PFSK-1 (cell line): ENCODE data around the gene DDX23.

ENCODE experiments used
- FOXP2 ChIP-seq: optimal IDR thresholded peaks from 2 replicates; pipeline ENCODE3; 2011; ENCODE audit warnings: borderline replicate concordance, control low read depth, inconsistent platforms; ENCODE audit not compliant: insufficient read depth; ENCODE audit errors: extremely low read length, extremely low read depth
- POLR2AphosphoS5 ChIP-seq: IDR thresholded peaks from 2 replicates; pipeline ENCODE4 v1.6.1; 2012; ENCODE audit warnings: low read depth, mild to moderate bottlenecking, control low read depth, low read length, moderate library complexity
- SIN3A ChIP-seq: IDR thresholded peaks from 2 replicates; pipeline ENCODE4 v1.6.1; 2012; ENCODE audit warnings: mild to moderate bottlenecking, low read length, moderate library complexity, borderline replicate concordance; ENCODE audit not compliant: insufficient read depth
- TAF1 ChIP-seq: IDR thresholded peaks from 2 replicates; pipeline ENCODE4 v1.6.1; 2012; ENCODE audit warnings: low read length, control low read depth, borderline replicate concordance; ENCODE audit not compliant: insufficient read depth
- TF ChIP-seq, protein P1 (sequence below), 2 experiments: IDR thresholded peaks; 2 replicates each; pipeline versions ENCODE4 v1.6.1 to v1.8.0; 2011 to 2012; ENCODE audit warnings: low read depth in 2 of 2, low read length in 2 of 2, control low read depth in 1 of 2, inconsistent platforms in 1 of 2, mild to moderate bottlenecking in 1 of 2, moderate library complexity in 1 of 2; ENCODE audit not compliant: insufficient read depth in 1 of 2

Gene DDX23

DNA sequence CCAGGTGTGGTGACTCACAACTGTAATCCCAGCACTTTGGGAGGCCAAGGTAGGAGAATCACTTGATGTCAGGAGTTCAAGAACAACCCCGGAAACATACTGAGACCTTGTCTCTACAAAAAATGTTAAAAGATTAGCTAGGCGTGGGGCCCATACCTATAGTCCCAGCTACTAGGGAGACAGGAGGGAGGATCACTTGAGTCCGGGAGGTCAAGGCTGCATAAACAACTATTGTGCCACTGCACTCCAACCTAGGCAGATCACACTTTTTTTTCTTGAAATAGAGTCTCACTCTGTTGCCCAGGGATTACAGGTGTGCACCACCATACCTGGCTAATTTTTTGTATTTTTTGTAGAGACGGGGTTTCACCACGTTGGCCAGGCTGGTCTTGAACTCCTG is 7.6 kb upstream of the DDX23 start:
- TF ChIP-seq FOXP2: no peak
- TF ChIP-seq, protein P1, sequence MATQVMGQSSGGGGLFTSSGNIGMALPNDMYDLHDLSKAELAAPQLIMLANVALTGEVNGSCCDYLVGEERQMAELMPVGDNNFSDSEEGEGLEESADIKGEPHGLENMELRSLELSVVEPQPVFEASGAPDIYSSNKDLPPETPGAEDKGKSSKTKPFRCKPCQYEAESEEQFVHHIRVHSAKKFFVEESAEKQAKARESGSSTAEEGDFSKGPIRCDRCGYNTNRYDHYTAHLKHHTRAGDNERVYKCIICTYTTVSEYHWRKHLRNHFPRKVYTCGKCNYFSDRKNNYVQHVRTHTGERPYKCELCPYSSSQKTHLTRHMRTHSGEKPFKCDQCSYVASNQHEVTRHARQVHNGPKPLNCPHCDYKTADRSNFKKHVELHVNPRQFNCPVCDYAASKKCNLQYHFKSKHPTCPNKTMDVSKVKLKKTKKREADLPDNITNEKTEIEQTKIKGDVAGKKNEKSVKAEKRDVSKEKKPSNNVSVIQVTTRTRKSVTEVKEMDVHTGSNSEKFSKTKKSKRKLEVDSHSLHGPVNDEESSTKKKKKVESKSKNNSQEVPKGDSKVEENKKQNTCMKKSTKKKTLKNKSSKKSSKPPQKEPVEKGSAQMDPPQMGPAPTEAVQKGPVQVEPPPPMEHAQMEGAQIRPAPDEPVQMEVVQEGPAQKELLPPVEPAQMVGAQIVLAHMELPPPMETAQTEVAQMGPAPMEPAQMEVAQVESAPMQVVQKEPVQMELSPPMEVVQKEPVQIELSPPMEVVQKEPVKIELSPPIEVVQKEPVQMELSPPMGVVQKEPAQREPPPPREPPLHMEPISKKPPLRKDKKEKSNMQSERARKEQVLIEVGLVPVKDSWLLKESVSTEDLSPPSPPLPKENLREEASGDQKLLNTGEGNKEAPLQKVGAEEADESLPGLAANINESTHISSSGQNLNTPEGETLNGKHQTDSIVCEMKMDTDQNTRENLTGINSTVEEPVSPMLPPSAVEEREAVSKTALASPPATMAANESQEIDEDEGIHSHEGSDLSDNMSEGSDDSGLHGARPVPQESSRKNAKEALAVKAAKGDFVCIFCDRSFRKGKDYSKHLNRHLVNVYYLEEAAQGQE (IDR thresholded peaks at IDR 0.05; ENCODE audit: insufficient read depth in 1 of 2, low read depth in 2 of 2, low read length in 2 of 2): no peak
- no peak for TF ChIP-seq POLR2AphosphoS5
- no peak for TF ChIP-seq TAF1
- TF ChIP-seq SIN3A: no peak

DNA sequence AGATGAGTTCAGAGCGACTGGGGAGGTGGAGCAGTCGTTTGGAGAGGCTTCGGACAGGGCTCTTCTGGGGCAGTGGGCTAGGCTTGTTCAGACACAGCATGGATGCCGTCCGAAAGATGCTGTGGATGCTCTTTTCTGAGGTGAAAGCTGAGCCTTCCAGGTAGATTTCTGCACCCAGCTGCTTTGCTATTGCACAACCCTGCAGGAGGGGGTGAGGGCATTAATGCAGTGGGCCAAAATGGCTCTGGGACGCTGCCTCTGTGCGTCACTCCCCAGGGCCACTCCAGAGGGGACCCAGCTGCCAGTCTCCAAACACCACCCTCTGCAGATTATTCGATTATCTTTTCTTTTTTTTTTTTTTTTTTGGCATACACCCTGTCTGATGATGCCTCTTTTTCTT is 6.1 kb upstream of the DDX23 start:
- no peak for TF ChIP-seq TAF1
- TF ChIP-seq SIN3A: no peak
- TF ChIP-seq POLR2AphosphoS5: no peak
- TF ChIP-seq FOXP2: no peak
- TF ChIP-seq, protein P1 (IDR thresholded peaks at IDR 0.05; ENCODE audit: insufficient read depth in 1 of 2, low read depth in 2 of 2, low read length in 2 of 2): no peak

DNA sequence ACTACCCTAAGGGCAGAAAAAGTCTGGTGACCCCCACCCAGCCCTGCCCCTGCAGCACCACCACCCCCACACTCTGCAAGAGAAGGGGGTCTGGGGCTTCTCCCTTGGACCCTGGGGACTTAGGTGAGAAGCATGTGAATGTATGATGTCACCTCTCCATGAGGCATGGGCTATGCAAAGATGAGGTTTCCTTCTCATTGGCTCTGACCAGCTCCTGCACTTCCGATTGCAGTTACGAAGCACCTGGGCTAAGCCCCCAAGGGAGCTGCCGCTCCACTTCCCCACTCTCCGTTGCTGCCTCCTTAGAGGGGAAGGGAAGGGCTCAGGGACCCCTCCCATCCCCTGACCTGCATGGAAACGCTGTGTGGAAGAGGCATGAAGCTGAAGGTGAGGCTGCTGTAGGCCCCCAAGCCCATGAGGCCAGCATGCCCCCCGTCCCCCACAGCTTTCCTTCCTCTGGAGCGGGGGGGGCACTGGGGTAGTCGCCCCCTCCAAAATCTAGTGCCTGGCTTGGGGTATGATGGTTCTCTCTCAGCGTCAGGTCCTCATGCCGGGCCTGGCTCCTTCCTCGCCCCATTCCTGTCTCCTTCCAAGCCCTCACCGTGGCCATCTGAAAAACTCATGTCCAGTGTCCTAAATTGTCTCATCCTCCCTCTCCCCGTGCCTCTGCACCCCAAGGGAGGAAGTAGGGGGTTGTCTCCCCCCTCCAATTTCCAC is 5.5 kb upstream of the DDX23 start:
- no peak for TF ChIP-seq FOXP2
- TF ChIP-seq POLR2AphosphoS5: no peak
- TF ChIP-seq SIN3A: no peak

DNA sequence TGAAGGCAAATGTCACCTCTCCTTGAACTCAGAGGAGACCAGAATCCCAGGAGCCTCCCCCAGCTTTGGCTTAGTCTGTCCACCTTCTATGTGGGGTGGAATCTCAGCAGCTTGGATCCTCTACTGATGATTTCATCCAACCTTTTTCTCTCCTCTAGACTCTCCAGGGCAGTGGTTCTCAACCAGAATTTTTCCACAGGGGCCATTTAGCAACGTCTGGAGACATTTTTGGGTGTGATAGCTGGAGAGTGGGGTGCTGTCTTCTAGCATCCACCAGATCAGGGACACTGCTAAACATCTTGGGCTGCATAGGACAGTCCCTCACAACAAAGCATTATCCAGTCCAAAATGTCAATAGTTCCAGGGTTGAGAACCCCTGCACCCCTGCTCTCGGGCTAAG is 4.4 kb upstream of the DDX23 start:
- TF ChIP-seq FOXP2 (no peak), SIN3A (no peak)

DNA sequence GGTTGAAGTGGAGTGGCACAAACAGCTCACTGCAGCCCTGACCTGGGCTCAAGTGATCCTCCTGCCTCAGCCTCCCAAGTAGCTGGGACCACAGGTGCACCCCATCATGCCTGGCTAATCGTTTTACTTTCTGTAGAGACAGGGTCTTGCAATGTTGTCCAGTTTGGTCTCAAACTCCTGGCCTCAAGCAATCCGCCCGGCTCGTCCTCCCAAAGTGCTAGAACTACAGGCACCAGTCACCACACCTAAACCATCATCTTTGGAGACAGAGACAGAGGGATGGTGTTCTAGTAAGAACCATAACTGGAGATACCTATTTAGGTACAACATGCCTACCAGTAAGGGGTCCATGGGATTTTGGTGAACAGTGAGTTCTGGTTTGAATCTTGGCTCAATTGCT is 2.5 kb upstream of the DDX23 start:
- TF ChIP-seq FOXP2 (no peak), POLR2AphosphoS5 (no peak), SIN3A (no peak), TAF1 (no peak)
- TF ChIP-seq, protein P1 (IDR thresholded peaks at IDR 0.05; ENCODE audit: insufficient read depth in 1 of 2, low read depth in 2 of 2, low read length in 2 of 2): no peak

DNA sequence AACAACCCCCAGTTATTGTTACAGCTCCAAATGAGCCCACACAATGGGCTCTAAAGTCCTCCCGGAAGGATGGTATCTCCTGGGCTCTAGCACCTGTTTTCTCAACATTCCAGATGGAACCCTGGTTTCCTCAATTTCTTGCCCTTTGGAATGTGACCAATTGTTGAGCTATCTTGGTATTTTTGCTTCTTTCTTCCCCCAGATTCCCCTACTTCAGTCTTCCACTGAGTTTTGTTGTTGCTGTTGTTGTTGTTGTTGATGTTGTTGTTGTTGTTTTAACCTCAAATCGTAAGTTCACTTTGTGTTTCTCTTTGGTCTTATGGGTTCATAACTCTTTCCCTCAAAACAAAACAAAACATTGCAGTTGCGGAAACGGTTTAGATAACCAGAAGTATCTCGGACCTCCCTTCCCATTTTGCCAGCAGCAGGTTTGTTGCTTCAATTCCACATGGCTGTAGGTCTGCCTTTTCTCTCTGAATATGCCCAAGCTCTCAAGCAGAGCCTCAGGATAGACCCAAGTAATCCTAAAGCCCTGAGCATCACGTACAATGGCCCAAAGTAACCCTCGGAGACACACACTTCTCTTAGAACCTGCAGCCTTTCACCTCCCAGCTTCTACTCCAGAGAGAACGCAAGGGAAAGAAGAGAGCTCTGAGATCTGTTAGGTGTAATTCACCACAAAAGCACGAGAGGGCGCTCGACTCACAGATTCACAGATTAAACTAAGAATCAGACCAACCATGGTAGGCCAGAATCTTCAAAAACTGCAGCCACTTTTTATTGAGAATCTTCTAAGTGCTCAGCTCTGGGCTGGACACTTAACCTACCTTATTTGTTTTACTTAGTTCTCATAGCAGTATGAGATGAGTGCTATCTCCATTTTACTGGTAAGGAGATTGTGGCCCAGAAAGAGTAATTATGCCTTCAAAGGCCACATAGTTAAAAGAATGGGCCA is 1.0 kb upstream of the DDX23 start:
- TF ChIP-seq SIN3A (0 out of 2 replicates have a peak, but pooled peaks have one; percentile 5), TAF1 (no peak), POLR2AphosphoS5 (no peak), FOXP2 (no peak)
- TF ChIP-seq, protein P1 (IDR thresholded peaks at IDR 0.05; ENCODE audit: insufficient read depth in 1 of 2, low read depth in 2 of 2, low read length in 2 of 2): no peak
